ENCODE measurements around the gene LSM7.
A peak's percentile ranks its signal among the peaks of the same experiment; 100 is the strongest.

LSM7 gene

GRCh38 chr19:2306971-2307370 lies 21.4 kb downstream of the LSM7 start:
- ATAC-seq (no peak), DNase-seq (no peak)
- H3K27ac Mint-ChIP-seq = no peak overlapping the region
- peaks cover 92% of the 10 kb centered on the region for H3K27me3 Mint-ChIP-seq
- peaks cover 34% of the 10 kb centered on the region for H3K4me1 Mint-ChIP-seq
- H3K9me3 Mint-ChIP-seq = no peaks in the 10 kb centered on the region
- no peak overlapping the region for H3K4me3 Mint-ChIP-seq

- no peak for DNase-seq
- ATAC-seq = no peak
- Mint-ChIP-seq H3K27ac (peak overlapping the region in 1 of 2 donors; percentile 48), H3K27me3 (peaks cover 96% of the 10 kb centered on the region), H3K9me3 (no peaks in the 10 kb centered on the region), H3K4me1 (peaks cover 34% of the 10 kb centered on the region), H3K4me3 (no peak overlapping the region)
Measured at GRCh38 chr19:2306281-2306806, 22.0 kb downstream of the LSM7 start.

- DNase-seq (no peak), ATAC-seq (no peak)
- H3K4me3 Mint-ChIP-seq = no peak overlapping the region
- H3K4me1 Mint-ChIP-seq = peaks cover 34% of the 10 kb centered on the region
- no peak overlapping the region for H3K27ac Mint-ChIP-seq
- H3K9me3 Mint-ChIP-seq = no peaks in the 10 kb centered on the region
- peaks cover 96% of the 10 kb centered on the region for H3K27me3 Mint-ChIP-seq
Measured at GRCh38 chr19:2305452-2306280, 22.7 kb downstream of the LSM7 start.

GRCh38 chr19:2303211-2303798 lies 25.1 kb downstream of the LSM7 start:
- peaks cover 18% of the 10 kb centered on the region for H3K4me1 Mint-ChIP-seq
- H3K9me3 Mint-ChIP-seq = no peaks in the 10 kb centered on the region
- ATAC-seq (no peak), DNase-seq (no peak)
- H3K27ac Mint-ChIP-seq = no peak overlapping the region
- H3K4me3 Mint-ChIP-seq = peak overlapping the region in 1 of 2 donors; percentile 56
- H3K27me3 Mint-ChIP-seq = peaks cover 72% of the 10 kb centered on the region

- DNase-seq = no peak
- Mint-ChIP-seq H3K4me1 (peaks cover 17% of the 10 kb centered on the region), H3K4me3 (peak overlapping the region; percentile 38 to 56), H3K9me3 (no peaks in the 10 kb centered on the region), H3K27me3 (peaks cover 66% of the 10 kb centered on the region), H3K27ac (no peak overlapping the region)
- peak; percentile 49 for ATAC-seq
Measured at GRCh38 chr19:2302319-2303210, 25.8 kb downstream of the LSM7 start.

GRCh38 chr19:2300533-2300932 lies 27.9 kb downstream of the LSM7 start:
- ATAC-seq (no peak), DNase-seq (no peak)
- Mint-ChIP-seq H3K27me3 (peaks cover 46% of the 10 kb centered on the region), H3K4me3 (no peak overlapping the region), H3K9me3 (no peaks in the 10 kb centered on the region), H3K4me1 (peaks cover 17% of the 10 kb centered on the region), H3K27ac (peak overlapping the region in 1 of 2 donors; percentile 6)

DNA sequence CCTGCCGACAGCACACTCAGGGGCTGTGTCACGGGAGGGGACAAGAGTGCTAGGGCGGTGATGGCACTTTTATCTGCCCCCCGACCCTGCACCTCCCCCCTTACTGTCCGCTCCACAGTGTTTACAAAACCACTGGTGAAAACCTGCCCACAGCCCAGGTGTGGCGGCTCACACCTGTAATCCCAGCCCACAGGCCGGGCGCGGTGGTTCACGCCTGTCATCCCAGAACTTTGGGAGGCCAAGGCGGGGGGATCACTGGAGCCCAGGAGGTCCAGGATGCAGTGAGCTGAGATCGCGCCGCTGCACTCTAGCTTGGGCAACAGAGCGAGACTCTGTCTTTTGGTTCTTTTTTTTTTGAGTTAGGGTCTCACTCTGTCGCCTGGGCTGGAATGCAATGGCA lies 32.2 kb downstream of the LSM7 start:
- Mint-ChIP-seq H3K27ac (no peak overlapping the region), H3K4me3 (no peak overlapping the region), H3K4me1 (peaks cover 15% of the 10 kb centered on the region), H3K27me3 (peaks cover 2% of the 10 kb centered on the region), H3K9me3 (no peaks in the 10 kb centered on the region)
- DNase-seq = no peak
- ATAC-seq = no peak

- DNase-seq = no peak
- no peak for ATAC-seq
- Mint-ChIP-seq H3K27me3 (peaks cover 11% of the 10 kb centered on the region), H3K27ac (no peak overlapping the region), H3K4me3 (no peak overlapping the region), H3K4me1 (peaks cover 26% of the 10 kb centered on the region), H3K9me3 (no peaks in the 10 kb centered on the region)
Measured at GRCh38 chr19:2294687-2295335, 33.6 kb downstream of the LSM7 start.

- Mint-ChIP-seq H3K9me3 (no peaks in the 10 kb centered on the region), H3K4me1 (peaks cover 45% of the 10 kb centered on the region), H3K4me3 (peak overlapping the region; percentile 71 to 94), H3K27ac (no peak overlapping the region), H3K27me3 (peaks cover 31% of the 10 kb centered on the region)
- DNase-seq = no peak
- no peak for ATAC-seq
Measured at GRCh38 chr19:2291185-2291751, 37.1 kb downstream of the LSM7 start.

- Mint-ChIP-seq H3K9me3 (no peaks in the 10 kb centered on the region), H3K4me1 (peaks cover 45% of the 10 kb centered on the region), H3K27me3 (peaks cover 31% of the 10 kb centered on the region), H3K27ac (peak overlapping the region in 1 of 2 donors; percentile 67), H3K4me3 (peak overlapping the region; percentile 71 to 94)
- DNase-seq = no peak
- ATAC-seq = peak; percentile 32
Measured at GRCh38 chr19:2290441-2291184, 37.8 kb downstream of the LSM7 start.

DNA sequence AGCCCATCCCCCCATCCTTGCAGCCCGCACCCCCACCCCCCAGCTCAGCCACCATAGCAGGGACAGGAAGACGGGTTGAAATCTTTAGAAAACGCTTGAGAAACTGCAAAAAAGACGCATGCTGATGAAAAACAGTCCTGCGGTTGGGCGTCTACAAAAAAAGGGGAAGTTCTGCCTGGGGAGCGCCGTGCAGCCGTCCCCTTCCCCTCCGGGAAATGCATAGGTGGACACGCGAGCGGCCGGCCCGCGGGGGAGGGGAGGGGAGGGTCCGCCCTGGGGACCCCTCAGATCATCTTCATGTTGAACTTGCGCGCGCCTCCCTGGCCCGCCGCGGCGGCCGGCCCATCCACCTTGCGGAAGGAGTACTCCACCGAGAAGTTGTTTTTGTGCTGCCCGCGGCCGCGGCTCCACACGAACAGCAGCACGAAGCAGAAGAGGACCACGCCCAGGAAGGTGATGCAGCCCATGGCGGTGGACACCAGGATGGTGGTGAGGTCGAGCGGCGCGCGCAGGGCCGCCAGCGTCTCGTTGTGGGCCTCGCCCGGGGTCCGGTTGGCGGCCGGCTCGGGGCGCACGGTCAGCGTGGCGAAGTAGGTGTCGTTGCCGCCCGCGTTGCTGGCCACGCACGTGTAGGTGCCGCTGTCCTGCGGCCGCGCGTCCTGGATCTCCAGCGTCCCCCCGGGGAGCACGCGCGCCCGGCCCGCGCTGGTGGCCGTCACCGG lies 38.5 kb downstream of the LSM7 start:
- Mint-ChIP-seq H3K4me1 (peaks cover 45% of the 10 kb centered on the region), H3K4me3 (peak overlapping the region; percentile 94), H3K27ac (peak overlapping the region; percentile 55 to 92), H3K9me3 (no peaks in the 10 kb centered on the region), H3K27me3 (peaks cover 31% of the 10 kb centered on the region)
- ATAC-seq (peak; percentile 83), DNase-seq (peak; percentile 54 to 70)

GRCh38 chr19:2288818-2289713 lies 39.3 kb downstream of the LSM7 start:
- H3K4me1 Mint-ChIP-seq = peaks cover 41% of the 10 kb centered on the region
- DNase-seq = no peak
- H3K27me3 Mint-ChIP-seq = peaks cover 31% of the 10 kb centered on the region
- ATAC-seq = peak; percentile 19
- H3K4me3 Mint-ChIP-seq = peak overlapping the region; percentile 94
- peak overlapping the region; percentile 75 to 89 for H3K27ac Mint-ChIP-seq
- H3K9me3 Mint-ChIP-seq = no peaks in the 10 kb centered on the region

DNA sequence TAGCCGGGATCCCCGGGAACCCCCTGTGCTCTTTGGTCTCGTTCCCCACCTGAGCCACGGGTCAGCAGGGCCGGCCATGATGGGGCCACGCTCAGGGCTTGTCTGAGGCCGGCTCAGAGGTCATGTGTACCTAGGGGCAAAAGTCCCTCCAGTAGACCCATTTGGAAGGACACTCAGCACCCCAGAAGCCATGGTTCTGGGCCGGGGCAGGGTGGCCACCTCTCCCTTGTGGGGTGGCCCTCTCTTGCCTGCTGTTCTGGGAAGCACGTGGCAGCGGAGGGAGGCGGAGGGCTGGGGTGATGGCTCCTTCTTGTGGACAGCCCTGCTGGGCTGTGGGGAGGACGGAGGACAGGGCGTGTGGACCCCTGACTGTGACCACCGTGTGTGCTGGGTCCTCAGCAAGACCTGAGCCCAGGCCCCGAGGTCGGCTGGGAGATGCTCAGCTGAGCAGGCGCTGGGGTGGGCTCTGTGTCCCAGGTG lies 40.0 kb downstream of the LSM7 start:
- ATAC-seq = no peak
- H3K27ac Mint-ChIP-seq = peak overlapping the region in 1 of 2 donors; percentile 28

More for the DNA sequence above, 40.0 kb downstream of the LSM7 start:
- Mint-ChIP-seq H3K4me3 (peak overlapping the region; percentile 94), H3K9me3 (no peaks in the 10 kb centered on the region), H3K27me3 (peaks cover 31% of the 10 kb centered on the region), H3K4me1 (peaks cover 36% of the 10 kb centered on the region)
- DNase-seq = no peak
